HG03439 (cell line): ENCODE measurements around the gene ATP13A5.

Source experiments
- ATAC-seq: cut with Tn5 transposase; IDR thresholded peaks from one replicate; pipeline ENCODE4 v1.9.1; 2021; ENCODE audit warnings: mild to moderate bottlenecking, moderate library complexity; ENCODE audit not compliant: unreplicated experiment

Gene ATP13A5, protein sequence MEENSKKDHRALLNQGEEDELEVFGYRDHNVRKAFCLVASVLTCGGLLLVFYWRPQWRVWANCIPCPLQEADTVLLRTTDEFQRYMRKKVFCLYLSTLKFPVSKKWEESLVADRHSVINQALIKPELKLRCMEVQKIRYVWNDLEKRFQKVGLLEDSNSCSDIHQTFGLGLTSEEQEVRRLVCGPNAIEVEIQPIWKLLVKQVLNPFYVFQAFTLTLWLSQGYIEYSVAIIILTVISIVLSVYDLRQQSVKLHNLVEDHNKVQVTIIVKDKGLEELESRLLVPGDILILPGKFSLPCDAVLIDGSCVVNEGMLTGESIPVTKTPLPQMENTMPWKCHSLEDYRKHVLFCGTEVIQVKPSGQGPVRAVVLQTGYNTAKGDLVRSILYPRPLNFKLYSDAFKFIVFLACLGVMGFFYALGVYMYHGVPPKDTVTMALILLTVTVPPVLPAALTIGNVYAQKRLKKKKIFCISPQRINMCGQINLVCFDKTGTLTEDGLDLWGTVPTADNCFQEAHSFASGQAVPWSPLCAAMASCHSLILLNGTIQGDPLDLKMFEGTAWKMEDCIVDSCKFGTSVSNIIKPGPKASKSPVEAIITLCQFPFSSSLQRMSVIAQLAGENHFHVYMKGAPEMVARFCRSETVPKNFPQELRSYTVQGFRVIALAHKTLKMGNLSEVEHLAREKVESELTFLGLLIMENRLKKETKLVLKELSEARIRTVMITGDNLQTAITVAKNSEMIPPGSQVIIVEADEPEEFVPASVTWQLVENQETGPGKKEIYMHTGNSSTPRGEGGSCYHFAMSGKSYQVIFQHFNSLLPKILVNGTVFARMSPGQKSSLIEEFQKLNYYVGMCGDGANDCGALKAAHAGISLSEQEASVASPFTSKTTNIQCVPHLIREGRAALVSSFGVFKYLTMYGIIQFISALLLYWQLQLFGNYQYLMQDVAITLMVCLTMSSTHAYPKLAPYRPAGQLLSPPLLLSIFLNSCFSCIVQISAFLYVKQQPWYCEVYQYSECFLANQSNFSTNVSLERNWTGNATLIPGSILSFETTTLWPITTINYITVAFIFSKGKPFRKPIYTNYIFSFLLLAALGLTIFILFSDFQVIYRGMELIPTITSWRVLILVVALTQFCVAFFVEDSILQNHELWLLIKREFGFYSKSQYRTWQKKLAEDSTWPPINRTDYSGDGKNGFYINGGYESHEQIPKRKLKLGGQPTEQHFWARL

GRCh38 chr3:193378706-193379105 lies at the start of gene ATP13A5:
Gene ATP13A5, minus strand, starts transcription at chr3:193378753. Its CDS starts 28 bp downstream, at chr3:193378725.
- ATAC-seq, result no peak

GRCh38 chr3:193418576-193419373 lies 40.2 kb upstream of the ATP13A5 start:
- ATAC-seq, result no peak

GRCh38 chr3:193416629-193417028 lies 38.1 kb upstream of the ATP13A5 start:
- no peak for ATAC-seq

DNA sequence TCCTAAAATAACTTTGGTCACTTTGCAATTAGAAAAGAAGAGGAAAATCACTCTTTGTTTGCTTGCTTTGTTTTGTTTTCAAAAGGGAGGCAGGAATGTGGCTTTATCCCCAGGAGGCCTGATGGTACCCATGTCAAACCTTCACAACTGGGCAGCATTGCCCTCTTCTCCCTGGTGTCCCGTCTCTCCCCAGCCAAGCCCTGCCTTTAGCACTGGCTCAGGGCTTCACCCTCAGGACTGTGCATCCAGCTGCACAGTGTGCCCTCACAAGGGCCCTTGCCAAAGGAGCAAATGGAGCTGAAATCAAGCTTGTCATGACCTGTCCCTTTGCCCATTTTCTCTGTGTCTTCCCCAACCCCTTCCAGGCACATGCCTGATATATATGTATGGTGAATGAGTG lies 29.1 kb upstream of the ATP13A5 start:
- no peak for ATAC-seq

DNA sequence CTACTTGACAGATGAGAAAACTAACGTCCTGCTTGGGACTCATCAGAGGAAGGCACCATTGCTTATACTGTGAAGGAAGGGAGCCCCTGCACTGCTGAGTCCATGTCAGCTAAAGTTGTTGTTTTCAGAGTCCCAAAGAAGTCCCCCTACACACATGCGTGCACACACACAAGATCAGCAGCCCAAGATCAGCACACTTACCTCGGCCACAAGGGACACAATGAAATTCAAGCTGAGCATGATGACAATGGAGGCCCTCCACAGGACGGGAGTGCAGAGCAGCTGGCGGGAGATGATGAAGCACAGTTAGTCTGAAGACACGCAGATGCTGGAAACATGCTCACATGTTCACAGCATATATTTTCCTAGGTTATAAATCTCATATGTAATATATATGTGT lies 28.6 kb upstream of the ATP13A5 start:
- no peak for ATAC-seq

DNA sequence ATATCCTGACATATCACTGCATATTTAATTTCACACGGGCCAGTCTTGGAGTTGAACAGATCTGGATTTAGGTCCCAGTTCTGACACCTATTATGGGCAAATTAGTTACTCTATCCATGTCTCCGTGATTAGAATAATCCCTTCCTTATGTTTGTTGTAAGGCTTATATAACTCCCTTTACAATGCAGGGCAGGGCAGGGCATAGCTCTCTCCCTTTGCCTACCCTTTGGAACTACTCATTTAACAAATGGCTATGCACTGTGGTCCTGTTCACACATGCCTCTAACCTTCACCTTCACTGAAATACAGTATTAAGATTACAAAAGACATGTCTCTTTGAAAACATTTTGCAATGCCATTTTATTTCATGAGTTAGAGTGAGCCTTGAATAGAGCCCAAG lies 24.8 kb upstream of the ATP13A5 start:
- no peak for ATAC-seq

DNA sequence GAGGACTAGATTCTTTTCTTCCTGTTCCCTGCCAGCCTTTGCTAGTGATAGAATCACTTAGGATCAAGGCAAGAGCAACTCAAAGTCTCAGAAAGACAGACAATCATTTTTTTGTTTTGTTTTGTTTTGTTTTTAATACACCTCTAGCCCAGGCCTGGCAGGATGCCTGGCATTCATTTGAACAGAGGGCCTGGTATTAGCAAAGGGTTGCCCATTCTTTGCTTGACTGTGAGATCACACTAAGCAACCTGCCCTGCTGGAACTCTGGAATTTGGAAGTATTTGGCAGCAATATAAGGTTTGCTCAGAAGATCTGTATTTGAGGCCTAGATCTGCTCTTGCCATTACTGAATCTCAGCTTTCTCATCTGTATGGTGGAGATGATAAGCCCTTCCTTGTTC lies 21.8 kb upstream of the ATP13A5 start:
- ATAC-seq, result no peak

DNA sequence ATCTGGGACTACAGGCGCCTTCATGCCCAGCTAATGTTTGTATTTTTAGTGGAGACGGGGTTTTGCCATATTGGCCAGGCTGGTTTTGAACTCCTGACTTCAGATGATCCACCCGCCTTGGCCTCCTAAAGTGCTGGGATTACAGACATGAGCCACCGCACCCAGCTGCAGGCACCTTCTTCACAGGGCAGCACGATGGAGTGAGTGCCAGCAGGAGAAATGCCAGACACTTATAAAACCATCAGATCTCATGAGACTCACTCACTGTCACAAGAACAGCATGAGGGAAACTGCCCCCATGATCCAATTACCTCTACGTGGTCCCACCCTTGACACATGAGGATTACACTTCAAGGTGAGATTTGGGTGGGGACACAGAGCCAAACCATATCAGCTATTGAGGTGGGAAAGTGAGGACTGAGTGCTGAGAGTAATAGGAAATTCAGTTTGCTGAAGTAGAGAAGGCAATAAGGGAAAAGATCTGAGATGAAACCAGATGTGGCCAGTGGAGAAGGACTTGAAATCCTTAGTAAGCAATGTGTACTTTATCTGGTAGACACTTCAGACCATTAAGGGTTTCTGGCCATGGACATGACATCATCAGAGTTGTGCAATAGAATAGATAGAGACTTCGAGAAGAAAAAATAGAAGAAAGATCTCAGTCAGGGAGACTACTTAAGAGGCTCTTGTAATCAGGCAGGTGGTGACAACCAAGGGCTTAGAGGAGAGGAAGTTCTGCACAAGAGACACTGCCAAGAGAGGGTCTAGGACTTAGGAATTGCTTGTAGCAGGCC lies 18.1 kb upstream of the ATP13A5 start:
- no peak for ATAC-seq

DNA sequence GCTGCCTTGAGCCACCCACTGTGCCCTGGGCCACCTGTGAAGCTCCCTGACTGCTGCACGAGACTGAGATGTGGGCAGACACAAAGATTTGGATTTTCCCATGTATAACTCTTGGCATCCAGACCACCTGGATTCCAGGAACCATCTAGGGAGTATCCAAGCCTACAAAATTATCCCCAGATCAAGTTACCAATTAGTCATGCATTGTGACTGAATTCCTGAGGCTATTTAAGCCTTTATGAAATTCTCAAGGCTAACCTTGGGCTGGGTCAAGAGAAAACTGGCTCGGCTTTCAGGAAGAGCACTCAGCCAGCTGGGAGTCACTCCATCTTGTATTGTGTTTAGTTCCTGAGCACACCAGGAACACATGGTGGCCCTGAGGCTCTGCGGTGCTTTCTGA lies 13.3 kb upstream of the ATP13A5 start:
- no peak for ATAC-seq

DNA sequence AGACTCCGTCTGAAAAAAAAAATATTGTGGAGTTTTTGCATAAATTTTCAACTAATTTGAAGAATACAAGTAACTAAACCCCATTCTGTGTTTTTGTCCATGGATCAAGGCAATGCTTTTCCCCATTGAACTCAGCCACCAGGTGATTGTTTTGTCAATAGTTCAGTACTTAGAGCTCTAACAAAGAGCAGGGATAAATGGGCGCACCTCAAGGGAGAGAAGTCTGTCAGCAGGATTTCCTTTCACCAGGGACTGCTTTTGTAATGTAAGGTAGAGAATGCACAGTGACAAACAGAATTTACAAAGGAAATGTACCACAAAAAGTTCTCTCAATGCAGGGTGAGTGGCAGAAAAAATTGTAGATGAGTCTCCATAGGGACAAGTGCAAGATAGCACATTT lies 10.8 kb upstream of the ATP13A5 start:
- ATAC-seq, result no peak

- ATAC-seq, result no peak
These were observed 9.8 kb upstream of the ATP13A5 start for GRCh38 chr3:193388361-193388760.

DNA sequence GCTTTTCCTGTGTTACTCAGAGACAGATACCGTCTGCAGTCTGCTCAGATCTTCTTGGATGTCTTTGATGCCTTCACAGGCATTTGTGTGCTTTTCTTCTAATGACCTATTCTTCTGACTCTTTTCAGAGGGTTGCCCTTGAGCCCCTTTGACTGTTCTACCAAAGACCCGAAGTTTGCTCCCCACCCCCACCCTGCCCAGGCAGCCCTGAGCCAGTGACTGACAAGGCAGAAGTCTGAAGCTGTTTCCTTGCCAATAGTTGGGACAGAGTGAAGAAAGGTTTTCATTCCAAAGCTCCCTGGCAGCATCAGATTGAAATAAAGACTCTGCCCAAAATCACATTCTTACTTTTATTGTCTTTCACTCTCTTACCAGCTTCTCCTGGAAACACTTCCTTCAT lies 9.0 kb upstream of the ATP13A5 start:
- ATAC-seq, result no peak

DNA sequence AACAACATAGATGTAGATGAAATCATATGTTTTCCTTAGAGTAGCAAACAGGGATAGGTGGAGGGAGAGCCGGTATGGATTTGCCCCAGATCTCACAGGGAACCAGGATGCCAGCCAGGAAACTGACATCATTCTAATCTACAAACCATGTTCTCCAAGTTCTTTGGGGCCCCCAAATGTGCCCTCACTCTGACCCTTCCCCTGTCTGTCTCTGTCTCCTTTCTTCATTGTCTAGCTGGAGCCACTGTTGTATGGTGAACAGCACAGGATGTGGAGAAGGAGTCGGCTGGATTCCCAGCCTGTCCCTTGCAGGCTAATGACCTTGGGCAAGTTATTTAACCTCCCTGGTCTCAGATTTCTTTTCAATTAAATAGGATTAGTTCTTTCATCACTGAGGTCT lies 962 bp downstream of the ATP13A5 start:
- ATAC-seq, result no peak

DNA sequence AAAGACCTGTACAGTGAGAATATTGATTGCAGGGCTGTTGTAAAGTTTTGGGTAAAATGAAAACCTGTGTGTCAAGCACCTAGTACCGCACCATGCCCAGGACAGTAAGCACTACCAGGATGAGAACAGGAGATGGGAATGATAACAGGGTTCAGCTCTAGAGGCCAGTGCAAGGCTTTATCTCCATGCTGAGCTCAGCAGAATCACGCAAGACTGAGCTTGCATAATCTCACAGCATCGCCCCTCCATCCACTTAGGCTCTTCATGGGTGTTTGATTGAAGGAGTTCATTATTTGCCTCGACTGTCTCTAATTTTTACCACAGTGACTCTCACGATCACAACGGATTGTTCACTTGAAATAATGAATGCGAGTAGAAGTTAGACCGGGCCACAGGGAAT lies 2.9 kb downstream of the ATP13A5 start:
- no peak for ATAC-seq

DNA sequence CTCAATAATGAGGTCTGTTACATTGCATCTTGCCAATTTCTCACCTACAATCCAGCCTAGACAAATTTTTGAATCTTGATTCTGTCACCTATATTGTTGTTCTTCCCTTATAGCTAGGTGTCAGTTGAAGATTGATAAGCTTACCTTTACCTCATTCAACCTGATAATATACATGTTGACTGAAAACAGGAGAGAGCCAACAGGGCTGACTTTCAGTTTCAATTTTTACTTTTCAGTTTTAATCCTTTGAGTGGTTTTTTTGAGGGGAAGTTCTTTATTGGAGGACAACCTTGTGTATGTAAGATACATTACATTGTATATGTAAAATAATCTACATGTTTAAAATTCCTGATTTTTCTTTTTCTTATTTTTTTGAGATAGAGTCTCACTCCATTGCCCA lies 5.8 kb downstream of the ATP13A5 start:
- no peak for ATAC-seq

GRCh38 chr3:193367868-193368267 lies 10.7 kb downstream of the ATP13A5 start:
- no peak for ATAC-seq

GRCh38 chr3:193357291-193357690 lies 21.3 kb downstream of the ATP13A5 start:
- ATAC-seq, result no peak

GRCh38 chr3:193354423-193354822 lies 24.1 kb downstream of the ATP13A5 start:
- no peak for ATAC-seq

GRCh38 chr3:193350744-193351143 lies 27.8 kb downstream of the ATP13A5 start:
- no peak for ATAC-seq

DNA sequence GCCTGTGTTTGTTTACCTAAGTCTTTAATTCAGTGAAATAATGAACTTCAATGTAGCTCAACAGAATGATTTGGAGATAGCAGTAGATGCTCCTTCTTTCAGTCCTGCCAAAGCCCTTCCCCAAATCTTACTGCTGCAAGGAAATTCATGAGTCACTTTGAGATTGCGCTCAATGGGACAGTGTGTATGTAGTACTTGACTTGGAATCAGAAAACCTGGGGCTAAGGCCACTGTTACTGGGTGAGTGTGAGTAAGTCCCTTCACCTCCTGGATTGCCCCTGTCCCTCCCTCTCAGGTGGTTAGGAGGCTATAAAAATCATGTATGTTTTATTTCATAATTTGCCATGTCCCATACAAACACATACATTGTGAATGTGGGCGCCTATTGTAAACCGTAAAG lies 29.9 kb downstream of the ATP13A5 start:
- ATAC-seq, result no peak
